Stimulated activated CD4-positive, alpha-beta T cell treated with anti-CD3 and anti-CD28 coated beads, Interleukin-2, amount 100 ng/mL, for 24 hours (primary cell): ENCODE measurements around the gene LACTB.
"Not testable (repeated sequence)": the region's sequence is repeated elsewhere in the genome, so short reads cannot be mapped to it uniquely, and the experiment has no call there.

Experiments
- DNase-seq, 2 donors: peaks; one replicate each; pipeline ENCODE4 v3.0.0-alpha.2; 2020

LACTB gene

GRCh38 chr15:63090472-63090871 lies 31.2 kb upstream of the LACTB start:
- no peak for DNase-seq

DNA sequence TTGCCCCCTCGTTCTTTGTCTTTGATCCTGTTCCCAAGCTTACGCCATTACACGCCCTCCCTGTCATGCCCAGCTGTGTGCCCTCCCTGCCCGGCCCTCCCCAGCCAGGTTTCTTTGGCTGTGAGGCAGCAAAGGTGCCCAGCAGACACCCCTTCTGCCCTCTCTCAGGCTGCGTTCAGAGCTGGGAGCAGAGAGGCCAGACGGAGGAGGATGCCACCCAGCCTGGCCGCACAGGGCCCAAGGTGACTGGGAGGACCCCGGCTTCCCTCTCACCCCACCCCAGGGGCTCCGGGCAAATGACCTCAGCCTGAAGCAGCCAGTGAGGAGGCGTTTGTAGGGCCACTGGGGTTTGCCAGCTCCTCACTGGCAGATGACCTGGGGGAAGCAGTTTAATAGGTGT lies 30.8 kb upstream of the LACTB start:
- DNase-seq: no peak

DNA sequence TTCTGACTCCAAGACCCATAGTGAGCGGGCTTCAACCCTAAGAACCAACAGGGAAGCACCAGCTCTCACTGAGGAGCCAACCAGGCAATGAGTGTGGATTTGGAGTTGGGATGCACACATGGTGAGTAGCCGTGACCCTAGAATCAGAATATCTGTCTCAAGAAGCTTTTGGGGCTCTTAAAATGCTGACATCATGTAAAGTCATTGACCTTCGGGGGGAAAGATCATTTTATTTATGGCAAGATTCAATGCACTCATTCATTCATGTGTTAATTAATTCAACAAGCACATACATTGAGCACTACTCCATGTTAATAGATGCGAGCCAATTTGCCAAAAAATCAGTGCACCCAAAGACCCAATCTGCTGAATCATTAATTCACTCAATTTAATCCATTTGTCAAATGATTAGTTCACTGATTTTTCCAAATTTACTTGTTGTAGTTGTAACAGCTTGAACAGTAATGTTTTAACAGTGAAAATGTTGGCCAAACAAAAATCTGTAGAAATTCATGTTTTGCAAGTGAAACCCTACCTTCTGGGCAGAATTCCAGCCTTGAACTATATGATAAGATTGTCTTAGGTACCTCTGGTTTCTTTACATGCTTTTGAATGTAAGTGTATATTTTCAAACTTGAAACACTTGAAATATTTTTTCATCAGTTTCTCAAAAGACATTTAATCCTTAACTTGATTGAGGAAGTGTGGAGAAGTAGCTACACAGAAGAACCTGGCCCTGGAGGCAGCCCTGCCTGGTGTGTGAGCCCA lies 29.8 kb upstream of the LACTB start:
- DNase-seq: no peak

DNA sequence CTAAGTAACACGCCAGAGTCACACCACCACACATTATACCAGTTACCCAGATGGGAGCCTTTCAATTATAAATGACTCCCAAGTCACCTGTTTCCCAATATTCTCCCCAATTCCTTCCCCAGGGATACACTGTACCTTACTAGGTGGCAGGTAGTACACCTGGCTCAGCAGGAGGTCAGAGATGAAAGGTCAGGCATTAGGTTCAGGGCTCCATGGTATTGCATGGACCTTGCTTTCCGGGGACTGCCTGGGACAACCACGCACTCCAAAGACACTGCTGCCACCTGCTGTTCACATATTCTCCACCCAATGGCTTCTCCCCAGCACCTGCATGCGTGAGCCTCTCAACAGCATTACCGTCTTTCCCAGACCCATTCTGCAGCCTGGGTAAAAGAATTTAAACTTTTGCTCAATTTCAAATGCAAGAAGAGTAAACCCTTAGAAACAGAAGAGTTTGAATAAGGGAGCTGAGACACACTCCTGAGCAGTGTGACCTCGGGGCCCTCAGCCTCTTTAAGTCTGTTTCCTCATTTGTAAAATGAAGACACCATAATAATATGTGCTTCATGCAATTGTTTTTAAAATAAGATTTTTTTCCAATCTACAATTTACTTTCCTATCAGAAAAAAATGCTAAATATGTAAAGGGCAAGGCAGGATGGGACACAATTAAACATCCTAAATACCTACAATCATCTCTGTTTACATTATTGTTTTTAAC lies 28.0 kb upstream of the LACTB start:
- peak; percentile 75 to 79 for DNase-seq

GRCh38 chr15:63094495-63094931 lies 27.1 kb upstream of the LACTB start:
- DNase-seq: no peak

DNA sequence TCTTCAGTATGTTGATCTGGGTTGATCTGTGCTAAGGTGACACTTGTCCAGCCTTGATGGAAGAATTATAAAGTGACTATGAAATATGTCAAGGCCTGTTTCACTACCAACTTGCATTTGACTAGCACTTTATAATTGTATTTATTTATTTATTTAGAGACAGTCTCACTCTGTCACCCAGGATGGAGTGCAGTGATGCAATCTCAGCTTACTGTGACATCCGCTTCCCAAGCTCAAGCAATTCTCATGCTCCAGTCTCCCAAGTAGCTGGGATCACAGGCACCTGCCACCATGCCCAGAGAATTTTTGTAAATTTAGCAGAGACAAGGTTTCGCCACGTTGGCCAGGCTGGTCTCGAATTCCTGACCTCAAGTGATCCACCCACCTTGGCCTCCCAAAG lies 25.5 kb upstream of the LACTB start:
- no peak for DNase-seq

GRCh38 chr15:63098901-63099300 lies 22.8 kb upstream of the LACTB start:
- DNase-seq: not testable (repeated sequence)

DNA sequence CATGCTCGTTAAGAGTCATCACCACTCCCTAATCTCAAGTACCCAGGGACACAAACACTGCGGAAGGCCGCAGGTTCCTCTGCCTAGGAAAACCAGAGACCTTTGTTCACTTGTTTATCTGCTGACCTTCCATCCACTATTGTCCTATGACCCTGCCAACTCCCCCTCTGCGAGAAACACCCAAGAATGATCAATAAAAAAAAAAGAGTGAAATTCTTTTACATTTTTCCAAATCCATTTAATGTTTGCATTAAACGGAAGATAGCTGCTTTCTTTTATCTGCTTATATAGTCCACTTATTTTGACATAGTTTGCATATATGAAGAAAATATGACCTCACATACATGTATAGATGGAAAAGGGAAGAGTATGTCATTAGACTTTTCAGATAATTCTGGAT lies 22.1 kb upstream of the LACTB start:
- DNase-seq: not testable (repeated sequence)

- no peak for DNase-seq
Observed at GRCh38 chr15:63103416-63103815, 18.2 kb upstream of the LACTB start.

DNA sequence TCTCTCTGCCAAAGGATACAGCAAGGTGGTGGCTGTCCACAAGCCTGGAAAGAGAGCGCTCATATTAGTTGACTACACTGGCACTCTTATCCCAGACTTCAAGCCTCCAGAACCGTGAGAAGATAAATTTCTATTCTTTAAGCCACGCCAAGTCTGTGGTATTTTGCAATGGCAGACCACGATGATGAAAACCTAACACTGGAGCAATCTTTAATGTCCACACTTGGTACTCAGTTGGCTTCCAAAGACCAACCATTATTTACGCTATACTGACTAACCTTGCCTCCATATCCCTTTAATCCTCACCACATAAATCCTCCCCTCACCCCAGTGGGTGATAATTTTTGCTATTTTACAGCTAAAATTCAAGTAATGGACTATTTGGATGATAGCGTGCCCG lies 16.9 kb upstream of the LACTB start:
- no peak for DNase-seq

DNA sequence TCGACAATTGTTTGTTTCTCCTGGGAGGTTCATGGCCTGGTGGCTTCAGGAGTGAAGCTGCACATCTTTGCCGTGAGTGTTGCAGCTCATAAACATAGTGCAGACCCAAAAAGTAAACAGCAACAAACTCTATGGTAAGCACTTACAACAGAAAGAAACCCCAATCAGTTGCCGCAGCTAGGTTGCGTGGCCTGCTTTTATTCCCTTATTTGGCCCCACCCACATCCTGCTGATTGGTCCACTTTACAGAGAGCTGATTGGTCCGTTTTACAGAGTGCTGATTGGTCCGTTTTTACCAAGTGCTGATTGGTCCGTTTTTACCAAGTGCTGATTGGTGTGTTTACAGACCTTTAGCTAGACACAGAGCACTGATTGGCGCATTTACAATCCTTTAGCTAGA lies 16.3 kb upstream of the LACTB start:
- DNase-seq: not testable (repeated sequence)

DNA sequence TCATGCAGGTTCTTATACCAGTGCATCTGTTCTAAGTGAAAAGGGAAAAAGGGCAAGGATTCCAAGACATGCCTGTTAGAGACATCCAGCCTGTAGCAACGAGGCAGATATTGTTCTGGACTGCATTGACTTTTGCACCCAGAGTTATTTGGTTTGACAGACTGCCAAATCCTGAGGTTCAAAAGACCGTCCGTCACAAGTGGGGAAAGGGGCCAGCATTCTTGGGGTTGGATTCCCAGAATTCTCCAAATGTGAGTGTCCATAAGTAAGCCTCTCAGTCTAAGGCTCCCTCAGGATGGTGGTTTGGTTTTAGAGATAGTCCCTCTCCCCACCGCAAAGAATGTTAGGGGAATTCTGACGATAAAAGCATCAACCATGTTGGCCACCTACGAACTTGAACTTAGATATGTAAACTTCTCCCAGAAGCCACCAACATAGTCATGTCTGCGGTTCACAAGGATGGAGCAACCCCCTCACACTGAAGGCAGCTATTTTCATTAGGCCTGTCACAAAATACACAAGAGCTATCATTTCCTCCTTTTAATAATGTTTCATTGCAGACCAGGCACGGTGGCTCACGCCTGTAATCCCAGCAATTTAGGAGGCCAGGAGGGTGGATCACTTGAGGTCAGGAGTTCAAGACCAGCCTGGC lies 13.6 kb upstream of the LACTB start:
- no peak for DNase-seq

DNA sequence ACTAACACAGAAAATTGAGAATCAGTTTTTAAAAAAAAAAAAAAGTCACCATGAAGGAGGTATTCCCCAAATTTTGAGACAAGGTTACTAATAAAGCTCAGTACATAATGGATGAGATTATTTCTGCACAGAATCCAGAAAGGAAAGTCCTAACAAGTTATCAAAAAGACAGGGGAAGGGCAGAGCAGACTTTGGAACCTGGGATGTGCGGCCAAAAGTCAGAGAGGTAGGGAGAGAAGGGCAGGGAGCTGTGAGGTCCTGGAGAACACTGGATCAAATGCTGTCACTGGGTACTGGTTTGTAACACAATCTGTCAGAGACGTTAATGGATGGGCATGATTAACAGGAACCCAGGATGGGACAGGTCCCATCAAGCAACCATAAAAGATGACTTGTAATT lies 12.2 kb upstream of the LACTB start:
- no peak for DNase-seq

GRCh38 chr15:63109920-63110319 lies 11.7 kb upstream of the LACTB start:
- DNase-seq: no peak

DNA sequence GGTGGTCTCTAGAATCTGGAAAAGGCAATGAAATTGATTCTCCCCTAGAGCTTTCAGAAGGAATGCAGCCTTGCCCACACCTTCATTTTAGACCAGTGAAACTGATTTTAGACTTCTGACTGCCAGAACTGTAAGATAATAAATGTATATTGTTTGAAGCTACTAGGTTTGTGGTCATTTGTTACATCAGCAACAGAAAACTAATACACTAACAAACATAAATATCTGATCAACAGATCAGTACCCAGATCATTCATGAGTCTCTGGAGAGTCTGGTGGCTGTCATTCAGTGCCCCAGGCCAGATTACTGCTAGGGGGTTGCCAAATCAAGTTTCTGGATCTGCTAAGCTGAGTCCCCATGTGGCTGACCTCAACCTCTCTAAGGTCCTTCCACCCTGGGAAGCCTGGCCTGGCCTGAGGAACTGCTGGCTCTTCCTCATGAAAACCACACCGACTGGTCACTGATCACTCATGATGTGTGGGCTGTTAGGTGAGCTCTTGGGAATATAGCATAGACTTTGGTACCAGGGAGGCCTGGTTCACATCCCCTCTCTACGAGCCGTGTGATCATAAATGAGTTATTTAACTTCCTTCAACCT lies 11.1 kb upstream of the LACTB start:
- DNase-seq: no peak

GRCh38 chr15:63111481-63111880 lies 10.2 kb upstream of the LACTB start:
- DNase-seq: no peak

DNA sequence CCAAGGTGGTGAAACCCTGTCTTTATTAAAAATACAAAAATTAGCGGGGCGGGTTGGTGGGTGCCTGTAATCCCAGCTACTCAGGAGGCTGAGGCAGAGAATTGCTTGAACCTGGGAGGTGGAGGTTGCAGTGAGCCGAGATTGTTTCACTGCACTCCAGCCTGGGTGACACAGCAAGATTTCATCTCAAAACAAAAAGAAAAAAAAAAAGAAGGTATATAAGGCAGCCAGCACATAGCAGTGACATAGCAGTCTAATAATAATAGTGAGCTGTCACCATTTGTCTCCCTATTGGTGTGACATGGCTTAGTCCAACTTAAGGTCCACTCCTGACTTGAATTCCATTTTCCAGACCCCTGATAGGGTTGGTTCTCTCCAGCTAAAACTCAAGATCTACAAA lies 8.8 kb upstream of the LACTB start:
- DNase-seq: no peak

DNA sequence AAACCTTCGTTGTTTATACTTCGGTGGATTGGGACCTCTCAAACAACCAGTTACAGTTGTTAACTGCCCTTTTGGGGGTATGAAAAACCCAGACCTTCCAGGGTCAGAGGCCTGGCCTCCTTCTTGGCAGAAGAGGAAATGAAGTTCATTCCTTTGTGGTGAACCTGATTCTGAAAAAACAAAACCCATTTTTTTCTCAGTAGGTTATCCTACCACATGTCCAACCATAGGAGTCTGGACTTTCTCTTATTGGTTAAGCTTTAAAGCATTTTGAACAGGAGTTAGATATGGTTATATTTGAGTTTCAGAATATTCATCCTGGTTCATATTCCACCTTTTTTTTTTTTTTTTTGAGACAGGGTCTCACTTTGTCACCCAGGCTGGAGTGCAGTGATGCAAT lies 7.2 kb upstream of the LACTB start:
- no peak for DNase-seq

GRCh38 chr15:63118854-63119253 lies 2.8 kb upstream of the LACTB start:
- no peak for DNase-seq

DNA sequence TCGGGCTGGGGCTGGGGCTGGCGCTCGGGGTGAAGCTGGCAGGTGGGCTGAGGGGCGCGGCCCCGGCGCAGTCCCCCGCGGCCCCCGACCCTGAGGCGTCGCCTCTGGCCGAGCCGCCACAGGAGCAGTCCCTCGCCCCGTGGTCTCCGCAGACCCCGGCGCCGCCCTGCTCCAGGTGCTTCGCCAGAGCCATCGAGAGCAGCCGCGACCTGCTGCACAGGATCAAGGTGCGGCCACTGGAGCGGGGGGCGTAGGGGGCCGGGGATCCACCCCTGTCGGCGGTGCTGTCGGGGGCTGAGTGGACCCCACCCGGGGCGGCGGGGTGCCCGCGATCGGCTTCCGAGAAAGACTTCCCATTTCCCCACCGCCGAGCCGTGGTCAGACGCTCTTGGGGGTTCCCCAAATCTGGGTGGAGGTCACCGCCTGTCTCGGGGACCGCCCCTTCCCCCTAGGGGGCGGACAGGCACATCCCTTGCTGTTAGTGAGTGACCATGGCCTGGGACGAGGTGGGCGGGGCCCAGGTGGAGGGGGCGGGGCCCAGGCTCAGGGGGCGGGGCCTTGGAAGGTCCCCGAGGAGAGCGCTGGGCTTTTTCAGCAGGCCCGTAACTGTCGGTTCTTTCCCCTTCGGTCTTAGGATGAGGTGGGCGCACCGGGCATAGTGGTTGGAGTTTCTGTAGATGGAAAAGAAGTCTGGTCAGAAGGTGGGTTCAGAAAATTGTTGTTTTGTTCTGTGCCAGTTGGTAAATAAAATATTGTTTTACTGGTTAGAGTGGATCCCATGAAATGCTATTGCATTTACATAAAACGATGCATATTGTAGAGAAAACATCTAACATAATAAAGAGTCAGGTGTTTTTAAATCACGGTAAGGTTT lies 578 bp downstream of the LACTB start:
- peak; percentile 68 to 80 for DNase-seq

DNA sequence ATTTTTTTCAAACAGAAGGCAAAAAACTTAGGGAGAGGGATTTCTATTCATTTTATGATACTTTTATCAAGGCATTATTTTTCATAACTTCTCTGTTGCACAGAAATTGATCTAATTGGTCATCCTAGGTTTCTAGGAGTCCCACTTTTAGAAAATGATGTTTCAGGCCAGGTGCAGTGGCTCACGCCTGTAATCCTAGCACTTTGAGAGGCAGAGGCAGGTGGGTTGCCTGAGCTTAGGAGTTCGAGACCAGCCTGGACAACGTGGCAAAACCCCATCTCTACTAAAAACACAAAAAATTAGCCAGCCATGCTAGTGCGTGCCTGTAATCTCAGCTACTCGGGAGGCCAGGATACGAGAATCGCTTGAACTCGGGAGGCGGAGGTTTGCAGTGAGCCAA lies 2.8 kb downstream of the LACTB start:
- DNase-seq: no peak

- no peak for DNase-seq
Observed at GRCh38 chr15:63126726-63127125, 5.1 kb downstream of the LACTB start.

DNA sequence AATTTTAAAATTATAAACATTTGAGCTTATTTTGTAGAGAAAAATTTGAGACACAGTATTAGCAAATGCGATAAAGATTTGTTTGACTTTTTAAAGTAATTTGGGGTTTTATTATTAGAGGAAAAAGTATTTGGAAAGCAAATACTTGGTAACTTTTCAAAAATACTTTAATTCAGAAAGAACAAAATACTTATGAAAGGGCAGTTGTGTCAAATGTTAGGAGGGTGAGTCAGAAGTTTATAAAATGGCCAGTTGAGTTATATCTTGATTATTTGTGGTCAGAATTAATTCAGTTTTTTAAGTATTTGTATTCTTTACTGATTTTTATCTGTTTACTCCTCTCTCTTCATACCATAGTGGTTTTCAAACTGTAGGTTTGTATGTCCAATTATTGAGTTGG lies 12.1 kb downstream of the LACTB start:
- no peak for DNase-seq
